ENCODE results near the gene MRPL1.

- no peak for TF ChIP-seq CTCF (IDR thresholded peaks at IDR 0.05)
- TF ChIP-seq SIN3A (IDR thresholded peaks at IDR 0.05; ENCODE audit: borderline replicate concordance, insufficient read depth, low read depth, low read length), result no peak
- no peak for TF ChIP-seq REST (IDR thresholded peaks at IDR 0.05; ENCODE audit: insufficient read depth in 1 of 2, low read depth in 2 of 2, low read length in 1 of 2)
- no peak for TF ChIP-seq POLR2AphosphoS5 (IDR thresholded peaks at IDR 0.05; ENCODE audit: low read depth, low read length)
Observed at GRCh38 chr4:77849278-77849965, 13.2 kb upstream of the MRPL1 start.

Data from Panc1 (cell line).